Measurements from ENCODE around the gene SSC5D.
"Not testable (repeated sequence)": the region's sequence is repeated elsewhere in the genome, so short reads cannot be mapped to it uniquely, and the experiment has no call there.

SSC5D gene

GRCh38 chr19:55488986-55489710 is 912 bp downstream of the SSC5D start:
- no peak for DNase-seq

GRCh38 chr19:55489711-55490477 is 1.7 kb downstream of the SSC5D start:
- DNase-seq: no peak

- DNase-seq: no peak
These were observed 2.5 kb downstream of the SSC5D start for GRCh38 chr19:55490478-55491432.

- no peak for DNase-seq
These were observed 3.5 kb downstream of the SSC5D start for GRCh38 chr19:55491546-55492360.

- DNase-seq: no peak
These were observed 4.2 kb downstream of the SSC5D start for GRCh38 chr19:55492362-55492944.

- DNase-seq: no peak
These were observed 4.9 kb downstream of the SSC5D start for GRCh38 chr19:55493052-55493644.

GRCh38 chr19:55493645-55494171 is 5.5 kb downstream of the SSC5D start:
- DNase-seq: no peak

- DNase-seq: no peak
These were observed 6.0 kb downstream of the SSC5D start for GRCh38 chr19:55494172-55494761.

- DNase-seq: no peak
These were observed 7.6 kb downstream of the SSC5D start for GRCh38 chr19:55495646-55496349.

GRCh38 chr19:55496820-55497219 is 8.6 kb downstream of the SSC5D start:
- not testable (repeated sequence) for DNase-seq

- DNase-seq: no peak
These were observed 9.5 kb downstream of the SSC5D start for GRCh38 chr19:55497763-55498162.

- no peak for DNase-seq
These were observed 10.1 kb downstream of the SSC5D start for GRCh38 chr19:55498246-55498840.

GRCh38 chr19:55500368-55500952 is 12.2 kb downstream of the SSC5D start:
- no peak for DNase-seq

GRCh38 chr19:55502197-55502952 is 14.1 kb downstream of the SSC5D start:
- no peak for DNase-seq

GRCh38 chr19:55503157-55503501 is 14.9 kb downstream of the SSC5D start:
- DNase-seq: no peak

- DNase-seq: peak; percentile 95 to 98
These were observed 15.4 kb downstream of the SSC5D start for GRCh38 chr19:55503502-55504251.

- DNase-seq: no peak
These were observed 16.0 kb downstream of the SSC5D start for GRCh38 chr19:55504252-55504603.

- DNase-seq: no peak
These were observed 16.7 kb downstream of the SSC5D start for GRCh38 chr19:55504981-55505380.

Measured in stimulated activated CD4-positive, alpha-beta T cell treated with anti-CD3 and anti-CD28 coated beads, Interleukin-2, amount 100 ng/mL, for 48 hours (primary cell).